HG03432 (cell line): Measurements from ENCODE around the gene LONRF2.

Source experiments
- ATAC-seq: cut with Tn5 transposase; IDR thresholded peaks from one replicate; pipeline ENCODE4 v1.9.1; 2021; ENCODE audit warnings: mild to moderate bottlenecking, moderate library complexity; ENCODE audit not compliant: unreplicated experiment

The LONRF2 gene

GRCh38 chr2:100276716-100277115 is 45.6 kb downstream of the LONRF2 start:
- ATAC-seq, result no peak

DNA sequence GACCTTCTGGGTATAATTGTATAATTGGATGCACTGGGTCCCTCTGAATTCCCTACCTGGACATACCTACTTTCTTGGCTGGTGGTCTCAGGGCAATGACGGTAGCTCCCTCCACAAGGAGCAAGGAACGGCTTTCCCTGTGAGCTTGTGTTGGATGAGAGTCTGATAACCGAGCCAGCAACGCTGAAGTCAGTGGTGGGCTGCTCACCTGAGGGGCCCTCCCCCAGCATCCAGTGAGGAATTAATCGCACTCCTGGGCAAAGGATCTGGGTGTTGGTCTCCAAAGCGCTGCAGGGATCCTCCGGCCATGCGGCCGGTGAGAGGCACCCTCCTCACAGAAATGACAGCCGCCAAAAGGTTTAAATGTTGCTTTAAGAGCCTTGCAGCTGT is 47.1 kb downstream of the LONRF2 start:
- ATAC-seq, result no peak

DNA sequence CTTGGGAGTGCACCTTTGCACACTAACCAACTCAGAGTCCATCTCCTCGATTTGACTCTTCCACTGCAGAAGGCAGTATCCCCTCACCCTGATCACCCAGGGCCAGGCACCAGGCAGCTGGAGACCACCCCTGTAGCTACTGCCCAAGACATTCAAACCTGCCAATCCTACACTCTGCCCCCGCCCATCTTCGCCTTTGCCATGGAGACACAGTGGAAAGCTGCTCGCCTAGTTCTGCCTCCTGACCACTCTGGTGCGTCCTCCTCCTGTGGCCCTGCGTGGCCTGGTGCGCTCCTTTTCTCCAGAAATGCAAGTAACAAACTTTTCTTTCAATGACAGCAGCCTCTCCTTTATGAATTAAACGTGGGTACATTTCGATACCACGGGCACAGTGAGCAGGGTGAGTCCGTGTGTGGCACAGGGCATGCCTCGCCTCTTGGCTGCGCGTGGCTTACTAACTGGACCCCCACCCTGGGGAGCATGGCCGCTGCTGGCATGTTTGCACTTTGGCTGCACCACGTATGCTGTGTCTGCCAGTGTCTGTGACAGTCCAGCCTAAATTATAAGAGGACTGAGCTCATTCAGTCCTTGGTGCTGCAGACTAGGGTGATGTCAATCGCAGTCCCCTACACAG is 47.6 kb downstream of the LONRF2 start:
- no peak for ATAC-seq

DNA sequence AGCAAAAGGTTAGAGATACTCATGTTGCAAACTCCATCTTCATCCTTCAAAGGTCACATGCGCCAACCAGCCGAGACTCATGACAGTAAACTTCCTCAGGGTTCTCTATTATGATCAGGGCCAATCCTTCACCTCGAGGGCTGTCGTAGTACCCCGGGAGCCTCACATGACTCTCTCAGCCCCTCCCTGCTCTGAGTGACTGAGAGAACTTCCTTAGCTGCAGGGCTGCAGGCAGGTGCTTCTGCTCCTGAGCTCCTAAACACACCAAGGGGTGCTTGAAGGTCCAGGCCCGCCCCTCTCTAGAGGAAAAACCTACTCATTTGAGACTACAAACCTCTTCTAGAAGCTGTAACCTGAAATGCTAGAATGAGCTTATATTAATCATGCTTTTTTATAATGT is 48.2 kb downstream of the LONRF2 start:
- no peak for ATAC-seq

- ATAC-seq, result no peak
Measured at GRCh38 chr2:100273387-100273786, 48.9 kb downstream of the LONRF2 start.

DNA sequence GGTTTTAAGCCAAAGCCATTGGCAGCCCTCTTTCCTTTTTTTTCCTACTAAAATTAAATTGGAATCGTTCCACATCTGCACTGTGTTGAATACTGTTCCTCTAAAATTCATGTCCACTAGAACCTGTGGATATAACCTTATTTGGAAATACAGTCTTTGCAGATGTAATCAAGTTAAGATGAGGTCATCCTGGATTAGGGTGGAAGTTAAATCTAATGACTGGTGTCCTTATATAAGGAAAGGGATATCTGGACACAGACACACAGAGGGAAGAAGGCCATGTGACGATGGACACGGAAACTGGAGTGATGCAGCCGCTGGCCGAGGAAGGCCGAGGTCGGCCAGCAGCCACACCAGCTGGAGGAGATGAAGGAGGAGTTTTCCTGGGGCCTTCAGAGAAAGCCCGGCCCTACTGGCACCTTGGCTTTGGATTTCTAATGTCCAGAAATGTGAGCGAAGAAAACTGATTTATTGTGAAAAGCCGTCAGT is 49.4 kb downstream of the LONRF2 start:
- no peak for ATAC-seq

DNA sequence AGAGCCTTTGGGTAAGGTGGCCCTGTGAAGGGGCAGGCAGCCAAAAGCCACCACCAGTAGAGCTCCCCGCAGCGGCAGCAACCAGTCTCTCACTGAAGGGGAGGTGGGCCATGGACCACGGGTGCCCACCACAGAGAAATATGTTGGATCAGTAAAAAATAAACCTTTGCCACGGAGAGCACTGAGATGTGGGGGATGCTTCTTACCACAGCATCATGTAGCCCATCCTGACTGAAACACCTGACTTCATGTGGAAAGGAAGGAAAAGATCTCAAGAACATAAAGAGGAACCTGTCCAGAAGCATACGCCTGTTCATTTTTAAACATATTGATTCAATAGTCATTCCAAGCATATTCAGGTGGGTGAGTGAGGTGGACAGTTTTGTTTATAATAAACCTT is 51.1 kb downstream of the LONRF2 start:
- no peak for ATAC-seq

GRCh38 chr2:100270381-100271146 is 51.7 kb downstream of the LONRF2 start:
- ATAC-seq, result no peak

GRCh38 chr2:100269889-100270288 is 52.4 kb downstream of the LONRF2 start:
- ATAC-seq, result no peak

DNA sequence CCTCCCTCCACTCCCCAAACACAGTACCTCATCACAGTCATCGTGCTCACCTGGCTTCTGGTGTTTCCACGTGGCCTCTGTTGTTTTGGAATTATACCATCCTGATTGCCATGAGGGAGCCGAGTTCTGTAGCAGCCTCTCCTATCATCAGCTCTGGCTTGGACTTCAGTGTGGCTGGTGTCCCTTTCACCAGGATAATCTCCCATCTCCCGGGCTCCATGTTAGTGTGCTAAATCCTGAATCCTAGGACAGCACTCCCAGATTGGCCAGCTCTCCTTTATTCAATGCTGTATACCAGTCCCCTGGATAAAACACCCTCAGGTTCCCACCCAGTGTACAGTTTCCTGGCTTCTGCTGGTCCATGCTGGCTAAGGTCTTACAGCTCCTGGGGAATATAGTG is 53.3 kb downstream of the LONRF2 start:
- ATAC-seq, result no peak

DNA sequence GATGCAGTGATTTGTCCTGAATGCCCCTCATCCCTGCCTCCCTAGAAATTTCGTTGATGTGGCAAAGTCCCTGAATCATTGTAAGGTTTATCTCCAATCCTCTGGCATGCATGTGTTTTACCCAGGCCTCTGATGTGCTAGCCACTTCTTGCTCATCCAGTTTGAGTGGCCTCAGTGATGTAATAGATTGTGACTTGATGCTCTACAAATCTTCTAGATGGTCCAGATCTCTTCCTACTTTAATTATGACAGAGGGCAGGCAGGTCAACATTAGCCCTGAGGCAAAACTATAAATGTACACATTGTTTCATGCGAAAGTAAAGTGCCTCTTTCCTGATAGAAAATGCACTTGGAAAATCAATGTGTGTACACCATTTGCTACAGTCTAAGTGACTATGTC is 54.5 kb downstream of the LONRF2 start:
- no peak for ATAC-seq

- no peak for ATAC-seq
Measured at GRCh38 chr2:100266126-100266525, 56.2 kb downstream of the LONRF2 start.

DNA sequence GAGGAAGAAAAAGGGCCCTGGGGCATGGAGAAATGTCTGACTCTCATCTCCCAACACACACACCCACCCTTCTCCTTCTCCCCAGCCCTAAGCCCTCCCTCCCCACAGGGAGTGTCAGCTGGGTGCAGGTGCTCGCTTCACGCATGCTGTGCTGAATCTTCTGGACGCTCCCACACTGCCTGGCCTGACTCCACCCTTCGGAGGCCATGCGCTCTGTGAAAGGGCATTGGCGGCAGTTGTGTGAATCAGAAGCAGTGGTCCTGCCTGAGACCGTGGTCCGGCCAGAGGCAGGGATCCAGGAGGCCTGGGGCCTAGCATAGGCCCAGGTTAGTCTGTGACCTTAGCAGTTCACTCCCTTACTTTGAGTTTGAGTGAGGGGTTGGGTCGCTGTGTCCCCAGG is 57.1 kb downstream of the LONRF2 start:
- no peak for ATAC-seq

- ATAC-seq, result no peak
Measured at GRCh38 chr2:100264651-100265050, 57.6 kb downstream of the LONRF2 start.

- ATAC-seq, result no peak
Measured at GRCh38 chr2:100264121-100264520, 58.2 kb downstream of the LONRF2 start.

- ATAC-seq, result no peak
Measured at GRCh38 chr2:100262555-100263320, 59.6 kb downstream of the LONRF2 start.

- no peak for ATAC-seq
Measured at GRCh38 chr2:100262046-100262445, 60.3 kb downstream of the LONRF2 start.

- no peak for ATAC-seq
Measured at GRCh38 chr2:100260712-100261620, 61.3 kb downstream of the LONRF2 start.

GRCh38 chr2:100259106-100259505 is 63.2 kb downstream of the LONRF2 start:
- ATAC-seq, result no peak

DNA sequence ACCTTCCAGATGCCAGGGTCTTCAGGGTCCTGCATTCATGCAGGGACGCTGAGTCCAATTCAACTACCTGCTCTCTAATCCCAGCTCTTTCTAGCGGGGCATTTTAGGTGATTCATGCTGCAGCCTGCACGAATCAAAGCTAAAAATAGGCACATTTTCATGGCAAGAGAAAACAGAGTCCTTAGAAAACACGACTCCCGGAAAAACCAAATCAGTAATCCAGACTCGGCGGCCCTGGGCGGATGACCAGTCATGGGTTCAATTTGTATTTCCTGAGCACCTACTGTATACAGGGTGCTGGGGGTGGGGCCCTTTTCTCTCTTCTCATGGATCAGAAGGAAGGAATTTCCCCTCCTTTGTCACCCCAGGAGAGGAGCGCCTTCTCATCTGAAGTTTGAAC is 64.4 kb downstream of the LONRF2 start:
- no peak for ATAC-seq

DNA sequence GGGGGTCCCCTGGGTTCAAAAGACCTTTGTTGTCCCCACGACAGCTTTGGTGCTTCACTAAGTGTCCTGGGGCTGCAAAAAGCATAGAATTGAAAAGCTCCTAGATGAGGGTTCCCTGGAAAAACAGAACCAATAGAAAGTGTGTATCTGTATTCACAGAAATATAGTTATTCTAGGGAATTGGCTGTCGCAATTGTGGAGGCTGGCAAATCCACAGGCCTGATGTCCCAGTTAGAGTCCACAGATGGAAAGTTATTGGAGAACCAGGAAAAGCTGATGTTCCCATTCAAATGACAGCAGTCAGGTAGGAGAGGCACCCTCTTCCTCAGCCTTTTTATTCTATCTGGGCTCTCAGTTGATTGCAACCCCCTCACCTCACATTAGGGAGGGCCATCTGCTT is 65.5 kb downstream of the LONRF2 start:
- ATAC-seq, result no peak
